Activated CD8-positive, alpha-beta memory T cell treated with anti-CD3 and anti-CD28 coated beads for 36 hours (primary cell): ENCODE results near the gene SIN3B. TPM values are rescaled to one million over a fixed set of nuclear protein-coding genes. Genes with fewer than 3 reads are reported as not detected.

Source experiments
- CTCF ChIA-PET: fragments of 350-600 bp; sonication (Branson Sonifier 250); formaldehyde crosslinking; loops from one replicate; lab custom pipeline; 2021; ENCODE audit warnings: antibody characterized with exemption; lab: Charles Lee
- POLR2A ChIA-PET: fragments of 350-600 bp; sonication (Branson Sonifier 250); formaldehyde crosslinking; loops from one replicate; lab custom pipeline; 2021; ENCODE audit warnings: antibody characterized with exemption; lab: Charles Lee
- total RNA-seq, 2 experiments: library from RNA; stranded (reverse); gene quantifications; one replicate each; pipeline ENCODE4 v1.2.3, GENCODE V29; 2021

SIN3B gene
- total RNA-seq, 2 experiments from 2014 or later = 29.9 to 31.3 TPM

GRCh38 chr19:16928351-16928750 lies 99.2 kb downstream of the SIN3B start:
- ChIA-PET POLR2A (no interaction called here), CTCF (no interaction called here)

- POLR2A ChIA-PET = interaction anchor here (0.5 kb wide), 1 partner anchor 79 kb away, joined by 5 read pairs; no protein-coding TSS in a partner anchor
- CTCF ChIA-PET = no interaction called here
These were observed 99.7 kb downstream of the SIN3B start for GRCh38 chr19:16928916-16929315.

Other genes with a start within 250 kb of the SIN3B start
- 10 to 100 TPM; 15.3 to 16.6 TPM for gene MED26, start 201.2 kb upstream of the SIN3B start, total RNA-seq
- gene SMIM7, start 169.3 kb upstream of the SIN3B start, total RNA-seq = 10 to 100 TPM; 56.1 to 56.3 TPM
- under 1 TPM; 0.61 to 0.92 TPM for gene TMEM38A, start 168.3 kb upstream of the SIN3B start, total RNA-seq
- not detected for gene NWD1, start 109.6 kb upstream of the SIN3B start, total RNA-seq
- not detected for gene F2RL3, start 59.6 kb downstream of the SIN3B start, total RNA-seq
- gene CPAMD8, start 197.4 kb downstream of the SIN3B start, total RNA-seq = under 1 TPM in 1 of 2 experiments, not detected in 1; 0.15 TPM
- gene HAUS8, start 246.1 kb downstream of the SIN3B start, total RNA-seq = 10 to 100 TPM; 33.8 TPM
- 100 to 1,000 TPM; 100 to 105 TPM for gene MYO9B, start 246.4 kb downstream of the SIN3B start, total RNA-seq